RWPE1 (cell line): ENCODE measurements around the gene MRPL12.

Source experiments
- CTCF ChIA-PET: fragments of 350-600 bp; sonication (Branson Sonifier 250); formaldehyde crosslinking; extraction: SDS; loops from one replicate; lab custom pipeline; 2021; lab: Yijun Ruan, JAX
- POLR2A ChIA-PET: fragments of 400-600 bp; formaldehyde crosslinking; extraction: SDS; loops from one replicate; lab custom pipeline; 2020; ENCODE audit warnings: antibody characterized with exemption; ENCODE audit not compliant: low non-redundant PET; lab: Yijun Ruan, JAX
- DNase-seq: peaks from one replicate; pipeline ENCODE4 v3.0.0; 2012; ENCODE audit warnings: low spot score
- H3K27ac ChIP-seq: fragments of 450-650 bp; 2 replicates; pipeline ENCODE4 v1.5.1; 2017
- CTCF ChIP-seq: fragments of 450-650 bp; conservative IDR thresholded peaks from 2 replicates; pipeline ENCODE4 v1.5.1; 2017; ENCODE audit warnings: low read depth, mild to moderate bottlenecking

Gene MRPL12

GRCh38 chr17:81691196-81691595, 12.0 kb upstream of the MRPL12 start:
- POLR2A ChIA-PET, result no interaction called here
- no peak for TF ChIP-seq CTCF
- CTCF ChIA-PET, result interaction anchor here (0.6 kb wide), 1 partner anchor 514 kb away, joined by 4 read pairs; no protein-coding TSS in a partner anchor
- no peak for DNase-seq
- H3K27ac ChIP-seq, result peak overlapping the region; percentile 91

GRCh38 chr17:81691608-81692007, 11.6 kb upstream of the MRPL12 start:
- H3K27ac ChIP-seq, result peak overlapping the region; percentile 91; the same call in 1 of the 2 replicates
- ChIA-PET CTCF (no interaction called here), POLR2A (no interaction called here)
- no peak for DNase-seq
- no peak for TF ChIP-seq CTCF

- POLR2A ChIA-PET, result interaction anchor here (0.6 kb wide), 1 partner anchor 19 kb away, joined by 3 read pairs; no protein-coding TSS in a partner anchor
- no peak for TF ChIP-seq CTCF
- DNase-seq, result no peak
- peak overlapping the region; percentile 55 for H3K27ac ChIP-seq
- CTCF ChIA-PET, result no interaction called here
These were observed 9.5 kb upstream of the MRPL12 start for GRCh38 chr17:81693509-81694210.

GRCh38 chr17:81694810-81695209, 8.4 kb upstream of the MRPL12 start:
- H3K27ac ChIP-seq, result peak overlapping the region; percentile 55
- ChIA-PET CTCF (interaction anchor here (1.0 kb wide), 1 partner anchor 17 kb away, joined by 3 read pairs; the partner anchor contains the start of gene SLC25A10), POLR2A (no interaction called here)
- DNase-seq, result no peak
- no peak for TF ChIP-seq CTCF

- POLR2A ChIA-PET, result interaction anchor here (1.2 kb wide), 1 partner anchor 10 kb away, joined by 3 read pairs; no protein-coding TSS in a partner anchor
- no peak for TF ChIP-seq CTCF
- DNase-seq, result no peak
- CTCF ChIA-PET, result interaction anchor here (1.0 kb wide), 1 partner anchor 16 kb away, joined by 3 read pairs; the partner anchor contains the start of gene SLC25A10
- H3K27ac ChIP-seq, result peak overlapping the region; percentile 55
These were observed 8.0 kb upstream of the MRPL12 start for GRCh38 chr17:81695211-81695610.

- no peak for TF ChIP-seq CTCF
- no peak for DNase-seq
- ChIA-PET CTCF (no interaction called here), POLR2A (interaction anchor here (1.2 kb wide), 1 partner anchor 11 kb away, joined by 3 read pairs; no protein-coding TSS in a partner anchor)
- peak overlapping the region; percentile 55 for H3K27ac ChIP-seq
These were observed 7.4 kb upstream of the MRPL12 start for GRCh38 chr17:81695801-81696200.
